Daoy (cell line): ENCODE measurements around the gene SLC25A1. TPM values are rescaled to one million over a fixed set of nuclear protein-coding genes. Genes with fewer than 3 reads are reported as not detected.
A peak's percentile ranks its signal among the peaks of the same experiment; 100 is the strongest.
"Not testable (repeated sequence)": the region's sequence is repeated elsewhere in the genome, so short reads cannot be mapped to it uniquely, and the experiment has no call there.

ENCODE experiments used
- DNase-seq: peaks from one replicate; pipeline ENCODE4 v3.0.0-alpha.2; 2015; ENCODE audit warnings: low read depth
- total RNA-seq: library from RNA; depleted of rRNA; stranded (reverse); fragments of >200 nt; shearing (Covaris generic); gene quantifications from 2 replicates; pipeline ENCODE4 v1.2.3, GENCODE V29; 2014

The SLC25A1 gene
- total RNA-seq, 1 experiment from 2014 or later = 53.4 TPM

- DNase-seq = no peak
Measured at GRCh38 chr22:19167106-19167869, 11.2 kb downstream of the SLC25A1 start.

- no peak for DNase-seq
Measured at GRCh38 chr22:19166421-19166820, 12.1 kb downstream of the SLC25A1 start.

- no peak for DNase-seq
Measured at GRCh38 chr22:19164425-19164824, 14.1 kb downstream of the SLC25A1 start.

GRCh38 chr22:19158649-19159048 is 19.9 kb downstream of the SLC25A1 start:
- not testable (repeated sequence) for DNase-seq

- DNase-seq = not testable (repeated sequence)
Measured at GRCh38 chr22:19156109-19156508, 22.4 kb downstream of the SLC25A1 start.

GRCh38 chr22:19152942-19153883 is 25.3 kb downstream of the SLC25A1 start:
- no peak for DNase-seq

- DNase-seq = no peak
Measured at GRCh38 chr22:19151329-19152191, 27.0 kb downstream of the SLC25A1 start.

GRCh38 chr22:19150482-19151328 is 27.8 kb downstream of the SLC25A1 start:
- no peak for DNase-seq

- DNase-seq = no peak
Measured at GRCh38 chr22:19149991-19150390, 28.5 kb downstream of the SLC25A1 start, which contains the start of gene GSC2. Gene GSC2 (minus strand): TSS chr22:19150292. CDS start chr22:19150283, 9 bp downstream.

GRCh38 chr22:19149047-19149883 is 29.3 kb downstream of the SLC25A1 start:
- DNase-seq = no peak

GRCh38 chr22:19148417-19149046 is 30.0 kb downstream of the SLC25A1 start:
- no peak for DNase-seq

GRCh38 chr22:19147195-19147780 is 31.2 kb downstream of the SLC25A1 start:
- no peak for DNase-seq

GRCh38 chr22:19146215-19146968 is 32.1 kb downstream of the SLC25A1 start:
- DNase-seq = no peak

- peak; percentile 23 for DNase-seq
Measured at GRCh38 chr22:19143967-19144400, 34.6 kb downstream of the SLC25A1 start.

- no peak for DNase-seq
Measured at GRCh38 chr22:19143212-19143611, 35.3 kb downstream of the SLC25A1 start.

- DNase-seq = no peak
Measured at GRCh38 chr22:19142394-19142793, 36.1 kb downstream of the SLC25A1 start.

- DNase-seq = no peak
Measured at GRCh38 chr22:19139974-19140373, 38.6 kb downstream of the SLC25A1 start.

GRCh38 chr22:19139001-19139356 is 39.6 kb downstream of the SLC25A1 start:
- DNase-seq = no peak
